Gastroesophageal sphincter (tissue), 4 donors: Measurements from ENCODE around the gene DSCAML1. TPM values are rescaled to one million over a fixed set of nuclear protein-coding genes. Genes with fewer than 3 reads are reported as not detected.

Source experiments
- ATAC-seq: fragments of 150-250 bp; one replicate; pipeline ENCODE4 v1.9.1; 2016; ENCODE audit warnings: mild to moderate bottlenecking, moderate library complexity
- H3K27ac ChIP-seq, 4 donors: fragments of 200-600 bp; sonication (generic) in 3 of 4; 1 replicate in 3 of 4; 2 replicates in 1 of 4; pipeline ENCODE4 v1.5.1; 2016 to 2019
- H3K27me3 ChIP-seq: fragments of 200-600 bp; sonication (generic); one replicate; pipeline ENCODE4 v1.5.1; 2019
- H3K36me3 ChIP-seq, 2 donors: fragments of 200-600 bp; sonication (generic); one replicate each; pipeline ENCODE4 v1.5.1; 2019; ENCODE audit warnings: control low read depth in 1 of 2
- H3K4me1 ChIP-seq, 3 donors: fragments of 200-600 bp; sonication (generic); 1 replicate in 2 of 3; 2 replicates in 1 of 3; pipeline ENCODE4 v1.5.1; 2016 to 2019; ENCODE audit warnings: control low read depth in 2 of 3
- H3K4me3 ChIP-seq, 2 donors: fragments of 200-600 bp; sonication (generic); one replicate each; pipeline ENCODE4 v1.5.1; 2019; ENCODE audit warnings: mild to moderate bottlenecking in 1 of 2, moderate library complexity in 1 of 2
- H3K9me3 ChIP-seq, 3 donors: fragments of 200-600 bp; sonication (generic); one replicate each; pipeline ENCODE4 v1.5.1; 2017 to 2019; ENCODE audit warnings: control low read depth in 2 of 3
- EP300 ChIP-seq: sonication (generic); formaldehyde crosslinking; IDR thresholded peaks from one replicate; pipeline ENCODE4 v1.6.1; 2017; ENCODE audit warnings: antibody characterized with exemption, mild to moderate bottlenecking
- POLR2A ChIP-seq, 2 donors: fragments of 450-650 bp; IDR thresholded peaks; one replicate each; pipeline ENCODE4 v1.6.1; 2017; ENCODE audit warnings: antibody characterized with exemption in 2 of 2, mild to moderate bottlenecking in 2 of 2, moderate library complexity in 1 of 2
- POLR2AphosphoS5 ChIP-seq: sonication (generic); formaldehyde crosslinking; IDR thresholded peaks from one replicate; pipeline ENCODE4 v1.6.1; 2017; ENCODE audit warnings: antibody characterized with exemption
- WGBS, 2 donors: methylation state at CpG; one replicate each; pipeline ENCODE4 v1.1.5; 2018; ENCODE audit warnings: low coverage in 1 of 2; 5-methylcytosine and 5-hydroxymethylcytosine counted together
- total RNA-seq, 4 donors: library from RNA; depleted of rRNA; stranded (reverse); fragments of >200 nt; gene quantifications; one replicate each; pipeline ENCODE4 v1.1.0, GENCODE V29; 2016
- TF ChIP-seq, protein P1 (sequence below), 4 experiments: fragments of 200-600 bp in 2 of 4; fragments of 450-650 bp in 2 of 4; sonication (generic) in 1 of 4; IDR thresholded peaks; one replicate each; pipeline ENCODE4 v1.5.1; 2017 to 2019; ENCODE audit warnings: antibody characterized with exemption in 4 of 4, mild to moderate bottlenecking in 2 of 4, moderate library complexity in 2 of 4

Gene DSCAML1
- total RNA-seq, 4 donors from 2014 or later: 0.35 to 2.5 (median 0.73) TPM

DNA sequence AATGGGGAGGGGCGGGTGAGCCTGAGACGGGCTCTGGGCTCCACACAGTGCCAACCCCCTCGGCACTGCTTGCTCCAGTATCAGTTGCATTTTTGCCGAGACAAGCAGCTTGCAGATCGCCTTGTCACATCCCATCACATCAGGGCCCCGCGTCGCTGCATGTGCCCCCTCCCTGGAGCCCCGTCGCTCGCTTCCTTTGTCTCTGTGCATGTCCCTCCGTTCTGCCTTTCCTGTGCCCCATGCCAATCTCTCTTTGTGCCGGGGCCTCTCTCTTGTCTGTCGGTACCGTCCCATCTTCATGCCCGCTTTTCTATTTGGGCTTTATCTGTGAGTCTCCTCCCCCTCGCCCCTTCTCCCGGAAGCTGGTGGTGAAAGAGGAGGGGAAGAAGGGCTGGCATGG, 267.2 kb downstream of the DSCAML1 start:
- H3K4me3 ChIP-seq: no peak overlapping the region
- WGBS, 2 donors: 70 to 88% methylated on average over 5 to 6 of the region's 18 CpGs
- H3K27ac ChIP-seq: no peak overlapping the region
- TF ChIP-seq POLR2AphosphoS5 (no peak), POLR2A (IDR thresholded peaks at IDR 0.05) (no peak), EP300 (no peak)
- TF ChIP-seq, protein P1, sequence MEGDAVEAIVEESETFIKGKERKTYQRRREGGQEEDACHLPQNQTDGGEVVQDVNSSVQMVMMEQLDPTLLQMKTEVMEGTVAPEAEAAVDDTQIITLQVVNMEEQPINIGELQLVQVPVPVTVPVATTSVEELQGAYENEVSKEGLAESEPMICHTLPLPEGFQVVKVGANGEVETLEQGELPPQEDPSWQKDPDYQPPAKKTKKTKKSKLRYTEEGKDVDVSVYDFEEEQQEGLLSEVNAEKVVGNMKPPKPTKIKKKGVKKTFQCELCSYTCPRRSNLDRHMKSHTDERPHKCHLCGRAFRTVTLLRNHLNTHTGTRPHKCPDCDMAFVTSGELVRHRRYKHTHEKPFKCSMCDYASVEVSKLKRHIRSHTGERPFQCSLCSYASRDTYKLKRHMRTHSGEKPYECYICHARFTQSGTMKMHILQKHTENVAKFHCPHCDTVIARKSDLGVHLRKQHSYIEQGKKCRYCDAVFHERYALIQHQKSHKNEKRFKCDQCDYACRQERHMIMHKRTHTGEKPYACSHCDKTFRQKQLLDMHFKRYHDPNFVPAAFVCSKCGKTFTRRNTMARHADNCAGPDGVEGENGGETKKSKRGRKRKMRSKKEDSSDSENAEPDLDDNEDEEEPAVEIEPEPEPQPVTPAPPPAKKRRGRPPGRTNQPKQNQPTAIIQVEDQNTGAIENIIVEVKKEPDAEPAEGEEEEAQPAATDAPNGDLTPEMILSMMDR (IDR thresholded peaks at IDR 0.05): no peak
- H3K9me3 ChIP-seq: no peaks in the 10 kb centered on the region
- no peaks in the 10 kb centered on the region for H3K36me3 ChIP-seq
- ATAC-seq: no peak
- no peaks in the 10 kb centered on the region for H3K4me1 ChIP-seq
- H3K27me3 ChIP-seq: peaks cover 64% of the 10 kb centered on the region

DNA sequence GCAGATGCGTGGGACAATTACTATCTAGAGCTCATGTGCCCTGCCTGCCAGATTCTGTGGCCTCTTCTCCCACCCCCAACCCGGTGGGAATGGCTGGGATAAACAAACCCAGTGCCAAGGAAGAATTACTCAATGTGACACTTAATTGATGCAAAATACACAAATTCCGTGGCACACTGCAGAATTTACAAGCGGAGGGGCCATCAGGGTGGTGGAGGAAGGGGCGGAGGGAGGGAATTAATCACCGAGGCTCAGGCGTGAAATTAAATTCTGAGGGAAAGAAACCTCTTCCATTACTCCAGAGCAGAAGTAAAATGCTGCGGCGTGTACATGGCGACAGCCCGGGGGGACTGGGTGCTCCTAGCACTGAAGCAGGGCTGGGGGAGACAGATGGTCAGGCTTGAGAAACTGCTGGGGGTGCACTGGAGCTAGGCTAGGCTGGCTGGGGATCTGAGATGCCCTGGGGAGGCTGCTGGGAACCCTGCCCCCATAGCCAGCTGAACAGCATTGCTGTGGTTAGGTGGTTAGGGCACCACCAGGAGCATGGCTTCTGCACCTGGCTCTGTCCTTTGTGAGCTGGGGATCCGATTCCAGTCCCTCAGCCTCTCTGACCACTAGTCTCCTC, 268.8 kb downstream of the DSCAML1 start:
- Histone ChIP-seq H3K27me3 (peaks cover 52% of the 10 kb centered on the region), H3K9me3 (no peaks in the 10 kb centered on the region), H3K27ac (no peak overlapping the region), H3K4me3 (no peak overlapping the region), H3K36me3 (no peaks in the 10 kb centered on the region), H3K4me1 (no peaks in the 10 kb centered on the region)
- TF ChIP-seq POLR2A (IDR thresholded peaks at IDR 0.05) (no peak), EP300 (no peak), POLR2AphosphoS5 (no peak)
- TF ChIP-seq, protein P1 (IDR thresholded peaks at IDR 0.05): no peak
- 18 to 57% methylated on average over 4 to 11 of the region's 12 CpGs for WGBS, 2 donors
- ATAC-seq: no peak

DNA sequence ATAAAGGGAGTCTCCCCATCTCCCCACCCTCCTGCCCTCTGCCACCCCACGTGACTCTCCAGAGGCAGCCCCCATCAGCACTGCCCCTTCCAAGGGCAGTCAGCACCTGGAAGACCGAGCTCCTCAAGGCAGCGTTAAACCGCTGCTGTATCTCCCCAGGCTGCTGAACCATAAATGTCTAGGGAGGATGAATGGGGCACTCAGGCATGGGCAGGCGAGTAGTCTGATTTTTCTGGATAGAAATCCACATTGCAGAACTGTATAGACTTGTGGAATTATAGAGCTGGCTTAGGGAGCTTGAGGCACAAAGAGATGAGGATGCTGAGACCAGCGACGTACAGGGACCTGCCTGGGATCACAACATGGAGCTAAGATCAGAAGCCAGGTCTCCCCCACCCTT, 269.7 kb downstream of the DSCAML1 start:
- Histone ChIP-seq H3K4me3 (no peak overlapping the region), H3K27ac (no peak overlapping the region), H3K27me3 (peaks cover 45% of the 10 kb centered on the region), H3K4me1 (no peaks in the 10 kb centered on the region), H3K9me3 (no peaks in the 10 kb centered on the region), H3K36me3 (no peaks in the 10 kb centered on the region)
- WGBS, 2 donors: 78 to 88% methylated on average over 2 to 7 of the region's 7 CpGs
- TF ChIP-seq, protein P1 (IDR thresholded peaks at IDR 0.05): no peak
- no peak for TF ChIP-seq POLR2AphosphoS5
- no peak for TF ChIP-seq EP300
- TF ChIP-seq POLR2A (IDR thresholded peaks at IDR 0.05): no peak
- no peak for ATAC-seq

DNA sequence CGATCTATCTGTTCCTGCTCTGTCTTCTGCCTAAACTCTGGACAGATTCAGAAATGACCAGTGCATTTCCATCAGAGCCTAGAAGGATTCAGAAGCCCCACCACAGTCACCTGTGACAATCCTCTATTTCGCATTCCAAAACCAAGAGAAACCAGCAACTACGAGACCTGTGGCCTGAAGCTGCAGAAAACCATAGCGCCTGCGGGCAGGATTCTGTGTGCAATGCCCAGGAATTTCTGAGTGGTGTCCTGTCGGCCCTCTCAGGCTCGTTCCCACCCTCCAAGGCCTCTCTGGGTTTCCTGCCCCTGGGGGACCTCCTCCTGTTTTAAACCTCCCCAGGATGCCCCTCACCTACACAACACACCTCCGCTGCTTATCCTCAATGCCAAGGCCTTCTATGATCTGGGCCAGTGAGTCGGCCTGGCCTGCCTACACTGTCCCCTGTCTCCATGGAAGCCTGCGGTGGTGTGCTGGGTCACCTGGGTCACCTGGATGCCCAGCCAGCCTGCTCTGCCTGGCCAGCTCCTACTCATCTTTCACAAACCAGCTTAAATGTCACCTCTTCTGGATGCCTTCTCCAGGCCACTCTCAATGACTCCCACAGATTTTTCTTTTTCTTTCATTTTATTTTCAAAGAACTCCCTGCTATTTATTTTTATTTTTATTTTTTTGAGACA, 271.0 kb downstream of the DSCAML1 start:
- H3K27me3 ChIP-seq: peaks cover 40% of the 10 kb centered on the region
- no peak for ATAC-seq
- H3K27ac ChIP-seq: no peak overlapping the region
- WGBS, 2 donors: 82 to 91% methylated on average over 7 to 10 of the region's 10 CpGs
- TF ChIP-seq, protein P1 (IDR thresholded peaks at IDR 0.05): no peak
- TF ChIP-seq POLR2AphosphoS5: no peak
- no peak for TF ChIP-seq POLR2A (IDR thresholded peaks at IDR 0.05)
- no peak for TF ChIP-seq EP300
- no peak overlapping the region for H3K4me3 ChIP-seq
- H3K36me3 ChIP-seq: no peaks in the 10 kb centered on the region
- H3K4me1 ChIP-seq: no peaks in the 10 kb centered on the region
- H3K9me3 ChIP-seq: no peaks in the 10 kb centered on the region
